ENCODE measurements around the gene ACP6.

Gene ACP6

GRCh38 chr1:147648933-147649332 lies 21.4 kb downstream of the ACP6 start:
- DNase-seq = no peak

GRCh38 chr1:147647796-147648633 lies 22.3 kb downstream of the ACP6 start:
- peak; percentile 45 for DNase-seq

GRCh38 chr1:147643974-147644373 lies 26.4 kb downstream of the ACP6 start:
- no peak for DNase-seq

- peak; percentile 65 for DNase-seq
These were observed 28.4 kb downstream of the ACP6 start for GRCh38 chr1:147641695-147642592.

- DNase-seq = no peak
These were observed 29.0 kb downstream of the ACP6 start for GRCh38 chr1:147641291-147641690.

- peak; percentile 91 for DNase-seq
These were observed 29.7 kb downstream of the ACP6 start for GRCh38 chr1:147640553-147641165.

GRCh38 chr1:147636314-147636713 lies 34.0 kb downstream of the ACP6 start:
- DNase-seq = no peak

GRCh38 chr1:147635342-147635741 lies 35.0 kb downstream of the ACP6 start:
- DNase-seq = no peak

GRCh38 chr1:147634645-147635044 lies 35.7 kb downstream of the ACP6 start:
- DNase-seq = no peak

GRCh38 chr1:147633759-147634158 lies 36.6 kb downstream of the ACP6 start:
- no peak for DNase-seq

GRCh38 chr1:147631839-147632238 lies 38.5 kb downstream of the ACP6 start:
- DNase-seq = no peak

- no peak for DNase-seq
These were observed 39.9 kb downstream of the ACP6 start for GRCh38 chr1:147630447-147630846.

GRCh38 chr1:147630022-147630421 lies 40.3 kb downstream of the ACP6 start:
- DNase-seq = no peak

- no peak for DNase-seq
These were observed 41.9 kb downstream of the ACP6 start for GRCh38 chr1:147628441-147628840.

- peak; percentile 69 for DNase-seq
These were observed 42.8 kb downstream of the ACP6 start for GRCh38 chr1:147627435-147628110.

- DNase-seq = no peak
These were observed 43.6 kb downstream of the ACP6 start for GRCh38 chr1:147626739-147627138.

- DNase-seq = no peak
These were observed 44.0 kb downstream of the ACP6 start for GRCh38 chr1:147626291-147626690.

GRCh38 chr1:147625362-147625995 lies 44.8 kb downstream of the ACP6 start:
- no peak for DNase-seq

- no peak for DNase-seq
These were observed 45.8 kb downstream of the ACP6 start for GRCh38 chr1:147624529-147624928.

- no peak for DNase-seq
These were observed 46.3 kb downstream of the ACP6 start for GRCh38 chr1:147624011-147624410.

GRCh38 chr1:147622731-147623130 lies 47.6 kb downstream of the ACP6 start:
- no peak for DNase-seq

GRCh38 chr1:147620543-147620942 lies 49.8 kb downstream of the ACP6 start:
- DNase-seq = no peak
